Psoas muscle (tissue), 8 donors: ENCODE data around the gene SORCS1. TPM values are rescaled to one million over a fixed set of nuclear protein-coding genes. Genes with fewer than 3 reads are reported as not detected.

ENCODE experiments used
- ATAC-seq, 4 donors: fragments of 200-7000 bp; cut with Tn5 transposase; one replicate each; pipeline ENCODE4 v1.9.1; 2020; ENCODE audit warnings: moderate library complexity in 3 of 4, mild to moderate bottlenecking in 2 of 4
- DNase-seq, 2 donors: peaks; one replicate each; pipeline ENCODE4 v3.0.0-alpha.2; 2020
- H3K27ac ChIP-seq: fragments of 200-600 bp; one replicate; pipeline ENCODE4 v1.8.0; 2022
- H3K27me3 ChIP-seq, 3 donors: fragments of 200-600 bp in 1 of 3; one replicate each; pipeline versions ENCODE4 v1.6.1 to v1.8.0; 2013 to 2022; ENCODE audit warnings: low read length in 2 of 3, mild to moderate bottlenecking in 2 of 3, moderate library complexity in 1 of 3; ENCODE audit not compliant: insufficient read depth in 3 of 3
- H3K36me3 ChIP-seq, 2 donors: fragments of 200-600 bp in 1 of 2; one replicate each; pipeline versions ENCODE4 v1.6.1 to v1.8.0; 2013 to 2022; ENCODE audit warnings: low read depth in 1 of 2, mild to moderate bottlenecking in 1 of 2, moderate library complexity in 1 of 2; ENCODE audit not compliant: insufficient read depth in 1 of 2
- H3K4me1 ChIP-seq: fragments of 200-600 bp; one replicate; pipeline ENCODE4 v1.8.0; 2022
- H3K4me3 ChIP-seq: fragments of 200-600 bp; one replicate; pipeline ENCODE4 v1.8.0; 2022; ENCODE audit warnings: mild to moderate bottlenecking
- H3K9me3 ChIP-seq: fragments of 200-600 bp; one replicate; pipeline ENCODE4 v1.8.0; 2022
- CTCF ChIP-seq: fragments of 200-600 bp; IDR thresholded peaks from one replicate; pipeline ENCODE4 v1.8.0; 2022; ENCODE audit warnings: antibody characterized with exemption
- WGBS, 3 donors: extraction: QIAGEN DNeasy Blood & Tissue Kit; methylation state at CpG; one replicate each; pipeline versions ENCODE4 v1.1.6 to v1.1.7; 2013; 5-methylcytosine and 5-hydroxymethylcytosine counted together
- intact Hi-C, 2 donors: fragments of 100-400 bp; cut with DNase I; formaldehyde crosslinking; loops; one replicate each; pipeline versions ENCODE4 v1.11.0 to v1.14.2; 2022
- polyA plus RNA-seq, 3 donors: library from polyadenylated mRNA; stranded (reverse); fragments of 200-250 nt; gene quantifications; one replicate each; pipeline ENCODE4 v1.2.3, GENCODE V29; 2013
- total RNA-seq, 4 donors: library from RNA; stranded (reverse); fragmentation: NEBNext Ultra II Directional in 2 of 4; extraction: Animal tissue kit (Norgen Biotek cat#: 25700) in 2 of 4; gene quantifications; one replicate each; pipeline versions ENCODE4 v1.2.1 to v1.2.4, GENCODE V29; 2021 to 2023
- donor health status: healthy with polysubstance abuse.
- donor health status: DM: no; HTN: no; CAD: no; lungs with moderate emphysema.
- donor health status: Bipolar disorder and iron deficiency.
- donor health status: healthy.
- donor health status: DM: yes; HTN: yes; CAD: no.
- donor health status: DM: no; HTN: no; CAD: no.
- donor health status: DM: no; HTN: no; CAD: no.
- donor health status: DM: yes; HTN: yes; CAD: no.

SORCS1 gene
- total and polyA plus RNA-seq, 7 donors = 0.03 to 0.36 (median 0.25) TPM; not detected in 1

- Histone ChIP-seq H3K9me3 (no peaks in the 10 kb centered on the region), H3K36me3 (no peaks in the 10 kb centered on the region), H3K4me1 (no peaks in the 10 kb centered on the region), H3K27me3 (no peaks in the 10 kb centered on the region), H3K4me3 (no peak overlapping the region), H3K27ac (no peak overlapping the region)
- intact Hi-C loops = no loop called here
- ATAC-seq = no peak
- no peak for DNase-seq
- WGBS, 3 donors = 20 to 24% (median 22%) methylated on average over 4 of the region's 4 CpGs
- TF ChIP-seq CTCF = no peak
Measured at GRCh38 chr10:106761906-106762305, 402.6 kb downstream of the SORCS1 start.

GRCh38 chr10:106757521-106757920 is 407.0 kb downstream of the SORCS1 start:
- TF ChIP-seq CTCF = no peak
- H3K27ac ChIP-seq = no peak overlapping the region
- intact Hi-C loops = no loop called here

GRCh38 chr10:106751091-106751490 is 413.4 kb downstream of the SORCS1 start:
- no peak for TF ChIP-seq CTCF
- no peaks in the 10 kb centered on the region for H3K9me3 ChIP-seq
- H3K4me3 ChIP-seq = no peak overlapping the region
- intact Hi-C loops = no loop called here
- no peaks in the 10 kb centered on the region for H3K27me3 ChIP-seq
- 80 to 96% (median 84%) methylated on average over 4 to 5 of the region's 5 CpGs for WGBS, 3 donors
- no peaks in the 10 kb centered on the region for H3K4me1 ChIP-seq
- no peaks in the 10 kb centered on the region for H3K36me3 ChIP-seq
- DNase-seq (no peak), ATAC-seq (no peak)
- no peak overlapping the region for H3K27ac ChIP-seq

More at GRCh38 chr10:106757521-106757920, 407.0 kb downstream of the SORCS1 start:
- Histone ChIP-seq H3K36me3 (no peaks in the 10 kb centered on the region), H3K4me3 (no peak overlapping the region), H3K9me3 (no peaks in the 10 kb centered on the region), H3K4me1 (no peaks in the 10 kb centered on the region), H3K27me3 (no peaks in the 10 kb centered on the region)
- 55 to 73% (median 71%) methylated on average over 3 of the region's 3 CpGs for WGBS, 3 donors
- DNase-seq (no peak), ATAC-seq (no peak)

GRCh38 chr10:106746868-106747267 is 417.6 kb downstream of the SORCS1 start:
- no peak overlapping the region for H3K4me3 ChIP-seq
- no peak overlapping the region for H3K27ac ChIP-seq
- no peak for TF ChIP-seq CTCF
- no peaks in the 10 kb centered on the region for H3K27me3 ChIP-seq
- intact Hi-C loops = no loop called here
- DNase-seq = no peak
- no peaks in the 10 kb centered on the region for H3K4me1 ChIP-seq
- ATAC-seq = no peak
- H3K36me3 ChIP-seq = no peaks in the 10 kb centered on the region
- 61 to 68% (median 62%) methylated on average over 1 of the region's 1 CpG for WGBS, 3 donors
- no peaks in the 10 kb centered on the region for H3K9me3 ChIP-seq

GRCh38 chr10:106741006-106741530 is 423.4 kb downstream of the SORCS1 start:
- Histone ChIP-seq H3K27me3 (no peaks in the 10 kb centered on the region), H3K4me3 (no peak overlapping the region), H3K36me3 (no peaks in the 10 kb centered on the region), H3K9me3 (no peaks in the 10 kb centered on the region), H3K4me1 (no peaks in the 10 kb centered on the region), H3K27ac (no peak overlapping the region)
- TF ChIP-seq CTCF = no peak
- no peak for ATAC-seq
- intact Hi-C loops = no loop called here
- DNase-seq = no peak
- 67 to 76% (median 73%) methylated on average over 4 of the region's 4 CpGs for WGBS, 3 donors
